Activated gamma-delta T cell treated with anti-CD3 and anti-CD28 coated beads, Interleukin-2, amount 50 U/mL, for 16 hours (primary cell): ENCODE data around the gene CBFA2T2.

ENCODE experiments used
- DNase-seq: peaks from one replicate; pipeline ENCODE4 v3.0.0-alpha.2; 2020; ENCODE audit warnings: low read depth

CBFA2T2 gene

GRCh38 chr20:33677991-33678702, 188.3 kb downstream of the CBFA2T2 start:
- no peak for DNase-seq

GRCh38 chr20:33679758-33680485, 190.0 kb downstream of the CBFA2T2 start:
- peak; percentile 34 for DNase-seq

- no peak for DNase-seq
Observed at GRCh38 chr20:33680686-33681085, 190.8 kb downstream of the CBFA2T2 start.

GRCh38 chr20:33681288-33681687, 191.4 kb downstream of the CBFA2T2 start:
- no peak for DNase-seq

GRCh38 chr20:33681728-33682353, 191.9 kb downstream of the CBFA2T2 start:
- DNase-seq: no peak

- DNase-seq: no peak
Observed at GRCh38 chr20:33684533-33685327, 194.8 kb downstream of the CBFA2T2 start.

- DNase-seq: no peak
Observed at GRCh38 chr20:33685328-33686099, 195.6 kb downstream of the CBFA2T2 start.

- peak; percentile 91 for DNase-seq
Observed at GRCh38 chr20:33686100-33686983, 196.4 kb downstream of the CBFA2T2 start, which contains the start of gene E2F1. TSS of gene E2F1 (minus strand) at chr20:33686385. CDS start at chr20:33686264, 121 bp downstream.

- no peak for DNase-seq
Observed at GRCh38 chr20:33686984-33687366, 197.1 kb downstream of the CBFA2T2 start.

GRCh38 chr20:33687370-33687915, 197.5 kb downstream of the CBFA2T2 start:
- no peak for DNase-seq

GRCh38 chr20:33687993-33688937, 198.4 kb downstream of the CBFA2T2 start:
- no peak for DNase-seq

GRCh38 chr20:33688938-33689424, 199.1 kb downstream of the CBFA2T2 start:
- DNase-seq: no peak

- no peak for DNase-seq
Observed at GRCh38 chr20:33689493-33689892, 199.6 kb downstream of the CBFA2T2 start.

- peak; percentile 58 for DNase-seq
Observed at GRCh38 chr20:33689973-33690372, 200.1 kb downstream of the CBFA2T2 start.

GRCh38 chr20:33693289-33693688, 203.4 kb downstream of the CBFA2T2 start:
- no peak for DNase-seq

- no peak for DNase-seq
Observed at GRCh38 chr20:33693741-33694638, 204.1 kb downstream of the CBFA2T2 start.

- no peak for DNase-seq
Observed at GRCh38 chr20:33694639-33695012, 204.7 kb downstream of the CBFA2T2 start.

- DNase-seq: no peak
Observed at GRCh38 chr20:33696448-33696847, 206.6 kb downstream of the CBFA2T2 start.
